GM19099 (cell line): ENCODE data around the gene RBM48.

Source experiments
- POLR2A ChIP-seq: IDR thresholded peaks from 3 replicates; pipeline ENCODE4 v1.6.1; 2011; ENCODE audit warnings: low read depth; ENCODE audit not compliant: insufficient read length; ENCODE audit errors: extremely low read depth

Gene RBM48

GRCh38 chr7:92586841-92587240, 58.2 kb downstream of the RBM48 start:
- no peak for TF ChIP-seq POLR2A
